IMR-90 (cell line): ENCODE measurements around the gene NT5DC1. TPM values are rescaled to one million over a fixed set of nuclear protein-coding genes. Genes with fewer than 3 reads are reported as not detected.
A peak's percentile ranks its signal among the peaks of the same experiment; 100 is the strongest.

Experiments
- ATAC-seq: fragments of 200-7000 bp; cut with Tn5 transposase; 2 replicates; pipeline ENCODE4 v1.9.1; 2020; ENCODE audit warnings: low read depth, mild to moderate bottlenecking, moderate library complexity
- BruUV-seq: library from RNA; stranded (reverse); fragments of 400-500 nt; replicated peaks from 2 replicates; lab custom pipeline; 2021; lab: Mats Ljungman, UMichigan
- CTCF ChIA-PET: fragments of 300-600 bp; formaldehyde crosslinking; extraction: SDS; loops from one replicate; lab custom pipeline; 2021; ENCODE audit warnings: antibody characterized with exemption; lab: Yijun Ruan, JAX
- POLR2A ChIA-PET: fragments of 300-600 bp; sonication (Branson Sonifier 250); formaldehyde crosslinking; loops from one replicate; lab custom pipeline; 2022; ENCODE audit warnings: antibody characterized with exemption; ENCODE audit not compliant: unreplicated experiment; lab: Charles Lee
- DNase-seq: peaks from one replicate; pipeline ENCODE4 v3.0.0; 2013
- H2AFZ ChIP-seq: replicated peaks from 2 replicates; pipeline ENCODE3; 2013; ENCODE audit warnings: low read length, mild to moderate bottlenecking; ENCODE audit not compliant: poor library complexity
- H2AK5ac ChIP-seq: 2 replicates; pipeline ENCODE4 v1.6.1; 2013; ENCODE audit warnings: low read depth, low read length, inconsistent platforms
- H2AK9ac ChIP-seq: replicated peaks from 2 replicates; pipeline ENCODE3; 2013; ENCODE audit warnings: mild to moderate bottlenecking, low read depth, low read length, moderate library complexity; ENCODE audit not compliant: poor library complexity
- H2BK120ac ChIP-seq: 2 replicates; pipeline ENCODE4 v1.6.1; 2013; ENCODE audit warnings: low read depth, low read length, inconsistent platforms
- H2BK15ac ChIP-seq: 3 replicates; pipeline ENCODE4 v1.6.1; 2013; ENCODE audit warnings: low read depth, low read length, inconsistent platforms
- H2BK20ac ChIP-seq: 2 replicates; pipeline ENCODE4 v1.6.1; 2013; ENCODE audit warnings: low read depth, mild to moderate bottlenecking, inconsistent platforms, low read length, moderate library complexity
- H2BK5ac ChIP-seq: 2 replicates; pipeline ENCODE4 v1.6.1; 2013; ENCODE audit warnings: mild to moderate bottlenecking, low read depth, low read length, inconsistent platforms; ENCODE audit not compliant: poor library complexity, severe bottlenecking
- H3K14ac ChIP-seq: replicated peaks from 2 replicates; pipeline ENCODE4 v1.6.1; 2013; ENCODE audit warnings: low read depth, low read length, inconsistent platforms
- H3K18ac ChIP-seq: 2 replicates; pipeline ENCODE4 v1.6.1; 2013; ENCODE audit warnings: low read depth, low read length, control low read depth
- H3K23ac ChIP-seq: 2 replicates; pipeline ENCODE4 v1.6.1; 2013; ENCODE audit warnings: low read depth, low read length, inconsistent platforms
- H3K27ac ChIP-seq: 2 replicates; pipeline ENCODE4 v1.5.1; 2013; ENCODE audit warnings: mild to moderate bottlenecking, control low read depth, low read length; ENCODE audit not compliant: insufficient read depth
- H3K27me3 ChIP-seq: 2 replicates; pipeline ENCODE4 v1.6.1; 2013; ENCODE audit warnings: low read length; ENCODE audit not compliant: control insufficient read depth, insufficient read depth
- H3K36me3 ChIP-seq: 2 replicates; pipeline ENCODE4 v1.6.1; 2013; ENCODE audit warnings: low read length, mixed read lengths; ENCODE audit not compliant: control insufficient read depth, insufficient read depth
- H3K4ac ChIP-seq: 2 replicates; pipeline ENCODE4 v1.6.1; 2013; ENCODE audit warnings: low read depth, low read length, inconsistent platforms
- H3K4me1 ChIP-seq: 2 replicates; pipeline ENCODE4 v1.6.1; 2013; ENCODE audit warnings: low read length, mixed read lengths; ENCODE audit not compliant: control insufficient read depth, insufficient read depth
- H3K4me2 ChIP-seq: 2 replicates; pipeline ENCODE4 v1.6.1; 2013; ENCODE audit warnings: low read depth, mild to moderate bottlenecking, control low read depth, low read length, moderate library complexity
- H3K4me3 ChIP-seq: 2 replicates; pipeline ENCODE4 v1.5.1; 2013; ENCODE audit warnings: low read depth, mild to moderate bottlenecking, control low read depth, low read length, moderate library complexity; ENCODE audit not compliant: insufficient read depth
- H3K56ac ChIP-seq: 2 replicates; pipeline ENCODE4 v1.6.1; 2013; ENCODE audit warnings: low read length, inconsistent platforms; ENCODE audit not compliant: insufficient read depth; ENCODE audit errors: extremely low read depth
- H3K79me1 ChIP-seq, 2 experiments: 2 replicates each; pipeline ENCODE4 v1.6.1; 2013; ENCODE audit warnings: low read length in 2 of 2, inconsistent platforms in 1 of 2, low read depth in 1 of 2
- H3K9ac ChIP-seq: 2 replicates; pipeline ENCODE4 v1.6.1; 2013; ENCODE audit warnings: low read depth, low read length, control low read depth
- H3K9me1 ChIP-seq: 2 replicates; pipeline ENCODE4 v1.6.1; 2013; ENCODE audit warnings: low read length, inconsistent platforms; ENCODE audit not compliant: insufficient read depth
- H3K9me3 ChIP-seq: 2 replicates; pipeline ENCODE4 v1.6.1; 2013; ENCODE audit warnings: low read length; ENCODE audit not compliant: control insufficient read depth, insufficient read depth
- H4K20me1 ChIP-seq: 2 replicates; pipeline ENCODE4 v1.6.1; 2013; ENCODE audit warnings: low read length, inconsistent platforms; ENCODE audit not compliant: insufficient read depth
- H4K5ac ChIP-seq: 2 replicates; pipeline ENCODE4 v1.6.1; 2013; ENCODE audit warnings: mild to moderate bottlenecking, low read depth, low read length, control low read depth
- H4K8ac ChIP-seq, 2 experiments: 2 replicates each; pipeline ENCODE4 v1.6.1; 2013; ENCODE audit warnings: low read depth in 2 of 2, low read length in 2 of 2, control low read depth in 1 of 2, inconsistent platforms in 1 of 2
- H4K91ac ChIP-seq: 2 replicates; pipeline ENCODE4 v1.6.1; 2013; ENCODE audit warnings: low read depth, low read length, inconsistent platforms; ENCODE audit not compliant: insufficient read depth
- FOS ChIP-seq: fragments of 150-350 bp; IDR thresholded peaks from 2 replicates; pipeline ENCODE4 v1.6.1; 2016; ENCODE audit warnings: low read depth, low read length
- MAZ ChIP-seq: IDR thresholded peaks from 2 replicates; pipeline ENCODE4 v1.6.1; 2012; ENCODE audit warnings: low read depth, mild to moderate bottlenecking, low read length, improper control_type of control experiment, moderate library complexity, borderline replicate concordance
- MXI1 ChIP-seq: IDR thresholded peaks from 2 replicates; pipeline ENCODE4 v1.6.1; 2012; ENCODE audit warnings: low read depth, mild to moderate bottlenecking, low read length, moderate library complexity, borderline replicate concordance
- POLR2A ChIP-seq: IDR thresholded peaks from 2 replicates; pipeline ENCODE4 v1.6.1; 2012; ENCODE audit warnings: mild to moderate bottlenecking, low read depth, low read length
- RAD21 ChIP-seq: IDR thresholded peaks from 2 replicates; pipeline ENCODE4 v1.6.1; 2012; ENCODE audit warnings: low read length, improper control_type of control experiment
- WGBS, 2 experiments: methylation state at CpG; one replicate each; pipeline versions ENCODE4 v1.1.5 to v1.1.7; 2013; ENCODE audit warnings: missing lambda C conversion rate in 2 of 2; ENCODE audit not compliant: insufficient read length in 1 of 2; ENCODE audit errors: extremely low coverage in 2 of 2; 5-methylcytosine and 5-hydroxymethylcytosine counted together
- dilution Hi-C: fragments of 300-500 bp; cut with HindIII; formaldehyde crosslinking; loops from one replicate; pipeline ENCODE4 v1.14.3; 2018; ENCODE audit warnings: low sequenced_read_pairs; ENCODE audit not compliant: unreplicated experiment
- in situ Hi-C: fragments of 300-500 bp; cut with MboI; formaldehyde crosslinking; loops from 3 replicates; pipeline ENCODE4 v1.14.3; 2019; ENCODE audit warnings: low sequenced_read_pairs, inconsistent platforms, mixed read lengths
- intact Hi-C: fragments of 100-400 bp; cut with micrococcal nuclease; formaldehyde crosslinking; loops from 2 replicates; pipeline ENCODE4 v1.10.0; 2022
- polyA plus RNA-seq, 3 experiments: library from polyadenylated mRNA; depleted of rRNA; stranded (reverse); fragments of >200 nt; gene quantifications; 2 replicates each; pipeline ENCODE4 v1.2.3, GENCODE V29; 2012; ENCODE audit warnings: low replicate concordance in 1 of 3
- total RNA-seq: library from RNA; depleted of rRNA; stranded (reverse); fragments of >200 nt; gene quantifications from 2 replicates; pipeline ENCODE4 v1.2.3, GENCODE V29; 2012

Gene NT5DC1
- total and polyA plus RNA-seq, 2 of the 4 experiments (the other 2 are of a cell fraction), result 11.7 to 16.8 TPM

DNA sequence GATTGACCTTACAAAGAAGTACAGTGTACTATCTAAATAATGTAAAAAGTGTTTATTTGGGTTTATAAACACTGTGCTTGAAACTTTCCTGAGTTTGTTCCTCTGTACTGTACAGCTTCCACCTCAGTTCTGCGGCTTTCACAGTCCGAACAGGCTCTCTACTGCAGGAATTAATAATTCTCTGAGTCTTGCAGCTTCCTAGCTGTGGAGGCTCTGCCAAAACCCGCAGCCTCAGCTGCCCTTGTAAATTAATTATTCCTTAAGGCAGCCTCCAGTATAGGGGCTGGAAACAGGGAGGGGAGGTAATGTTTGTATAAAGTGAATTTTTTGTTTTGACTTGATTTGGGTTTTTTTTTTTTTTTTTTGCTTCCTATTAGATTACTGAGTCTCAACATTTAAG is 134.0 kb downstream of the NT5DC1 start:
- ChIA-PET CTCF (interaction anchor here (1.3 to 1.4 kb wide), 2 partner anchors 11 to 34 kb away, joined by 3 read pairs; no protein-coding TSS in a partner anchor), POLR2A (no interaction called here)
- Histone ChIP-seq H3K18ac (no peak overlapping the region), H3K4me2 (no peak overlapping the region), H3K79me1 (no peaks in the 10 kb centered on the region), H3K9me1 (no peaks in the 10 kb centered on the region), H3K23ac (no peak overlapping the region), H2BK120ac (no peak overlapping the region), H4K20me1 (no peaks in the 10 kb centered on the region), H3K36me3 (no peaks in the 10 kb centered on the region), H3K27me3 (no peaks in the 10 kb centered on the region), H3K4ac (no peak overlapping the region), H3K4me3 (no peak overlapping the region), H2AK9ac (no peak overlapping the region), H2AK5ac (no peak overlapping the region), H2BK15ac (no peak overlapping the region), H4K5ac (no peak overlapping the region), H3K56ac (no peak overlapping the region), H2AFZ (no peak overlapping the region), H2BK5ac (no peak overlapping the region), H2BK20ac (no peak overlapping the region), H3K4me1 (no peaks in the 10 kb centered on the region; the same call in 1 of the 2 replicates), H3K27ac (no peak overlapping the region), H3K9ac (no peak overlapping the region), H3K9me3 (no peaks in the 10 kb centered on the region), H4K91ac (no peak overlapping the region), H4K8ac (no peak overlapping the region), H3K14ac (no peak overlapping the region)
- no peak for DNase-seq
- in situ Hi-C loops (no loop called here), dilution Hi-C loops (no loop called here), intact Hi-C loops (no loop called here)
- ATAC-seq, result peak; percentile 37
- WGBS, 2 experiments, result no CpG with 5 or more reads among the region's 3 CpGs
- TF ChIP-seq POLR2A, result no peak
- no peak for TF ChIP-seq MAZ
- no peak for TF ChIP-seq FOS
- TF ChIP-seq MXI1, result no peak
- no peak for TF ChIP-seq RAD21
- BruUV-seq, result no TSS peak
